ENCODE measurements around the gene CPT1C. TPM values are rescaled to one million over a fixed set of nuclear protein-coding genes. Genes with fewer than 3 reads are reported as not detected.

The CPT1C gene
- total and polyA plus RNA-seq, 2 donors (not counting 1 experiment from before 2014, with no cell fraction given) = 0.30 to 1.7 TPM

DNA sequence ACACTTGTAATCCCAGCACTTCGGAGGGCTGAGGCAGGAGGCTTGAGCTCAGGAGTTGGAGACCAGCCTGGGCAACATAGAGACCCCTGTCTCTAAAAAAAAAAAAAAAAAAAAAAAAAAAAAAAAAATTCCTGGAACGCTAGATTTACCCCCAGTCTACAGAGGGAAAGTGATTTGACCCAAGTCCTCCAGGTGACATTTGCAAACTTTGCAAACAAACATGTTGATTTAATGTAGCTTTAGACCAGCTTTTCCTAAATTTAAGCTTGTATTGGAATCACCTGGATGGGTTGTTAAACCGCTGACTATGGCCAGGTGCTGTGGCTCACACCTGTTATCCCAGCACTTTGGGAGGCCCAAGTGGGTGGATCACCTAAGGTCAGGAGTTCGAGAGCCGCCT lies 8.4 kb downstream of the CPT1C start:
- H3K27me3 Mint-ChIP-seq = peaks cover 2% of the 10 kb centered on the region
- Histone ChIP-seq H3K27me3 (replicated peaks in 1 of 4; ENCODE audit: control extremely low read depth in 1 of 4, control insufficient read depth in 3 of 4, insufficient read depth in 4 of 4, low read length in 3 of 4) (peaks cover 0 to 8% (median 0%) of the 10 kb centered on the region in 4 experiments), H3K4me2 (replicated peaks; ENCODE audit: low read depth, low read length, poor library complexity, severe bottlenecking) (no peak overlapping the region), H3K36me3 (replicated peaks in 1 of 2; ENCODE audit: control extremely low read depth in 1 of 2, control insufficient read depth in 1 of 2, extremely low read depth in 1 of 2, insufficient read depth in 2 of 2, low read length in 1 of 2) (no peaks in the 10 kb centered on the region), H2AFZ (ENCODE audit: insufficient read depth, low read depth, low read length, poor library complexity, severe bottlenecking) (no peak overlapping the region), H3K4me3 (ENCODE audit: control extremely low read depth in 1 of 5, extremely low read depth in 1 of 5, insufficient read depth in 1 of 5, low read depth in 2 of 5, low read length in 4 of 5) (no peak overlapping the region), H3K9me3 (ENCODE audit: control extremely low read depth in 1 of 3, control insufficient read depth in 2 of 3, insufficient read depth in 1 of 3, low read length in 2 of 3) (no peaks in the 10 kb centered on the region), H4K20me1 (ENCODE audit: control insufficient read depth, insufficient read depth, low read length, poor library complexity, severe bottlenecking) (no peaks in the 10 kb centered on the region), H3K4me1 (ENCODE audit: control insufficient read depth in 2 of 2, insufficient read depth in 2 of 2, low read length in 2 of 2) (no peaks in the 10 kb centered on the region), H3K27ac (ENCODE audit: low read length in 2 of 2) (no peak overlapping the region), H3K9ac (ENCODE audit: low read length) (no peak overlapping the region), H3K79me2 (ENCODE audit: control insufficient read depth, insufficient read depth, low read length) (no peaks in the 10 kb centered on the region)
- no peak for TF ChIP-seq EZH2 (IDR thresholded peaks at IDR 0.05; ENCODE audit: borderline replicate concordance, insufficient read depth, low read depth, low read length, poor library complexity, severe bottlenecking)
- TF ChIP-seq, protein P1, sequence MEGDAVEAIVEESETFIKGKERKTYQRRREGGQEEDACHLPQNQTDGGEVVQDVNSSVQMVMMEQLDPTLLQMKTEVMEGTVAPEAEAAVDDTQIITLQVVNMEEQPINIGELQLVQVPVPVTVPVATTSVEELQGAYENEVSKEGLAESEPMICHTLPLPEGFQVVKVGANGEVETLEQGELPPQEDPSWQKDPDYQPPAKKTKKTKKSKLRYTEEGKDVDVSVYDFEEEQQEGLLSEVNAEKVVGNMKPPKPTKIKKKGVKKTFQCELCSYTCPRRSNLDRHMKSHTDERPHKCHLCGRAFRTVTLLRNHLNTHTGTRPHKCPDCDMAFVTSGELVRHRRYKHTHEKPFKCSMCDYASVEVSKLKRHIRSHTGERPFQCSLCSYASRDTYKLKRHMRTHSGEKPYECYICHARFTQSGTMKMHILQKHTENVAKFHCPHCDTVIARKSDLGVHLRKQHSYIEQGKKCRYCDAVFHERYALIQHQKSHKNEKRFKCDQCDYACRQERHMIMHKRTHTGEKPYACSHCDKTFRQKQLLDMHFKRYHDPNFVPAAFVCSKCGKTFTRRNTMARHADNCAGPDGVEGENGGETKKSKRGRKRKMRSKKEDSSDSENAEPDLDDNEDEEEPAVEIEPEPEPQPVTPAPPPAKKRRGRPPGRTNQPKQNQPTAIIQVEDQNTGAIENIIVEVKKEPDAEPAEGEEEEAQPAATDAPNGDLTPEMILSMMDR (IDR thresholded peaks at IDR 0.05) = no peak
- no peaks in the 10 kb centered on the region for H3K9me3 Mint-ChIP-seq (ENCODE audit: insufficient read depth)
- no peak for DNase-seq
- no peak overlapping the region for H3K27ac Mint-ChIP-seq
- no peak overlapping the region for H3K4me3 Mint-ChIP-seq
- intact Hi-C loops (cut with micrococcal nuclease) = no loop called here
- H3K4me1 Mint-ChIP-seq = no peaks in the 10 kb centered on the region
- ChIA-PET POLR2A (interaction anchor here (0.6 to 1.1 kb wide), 3 partner anchors 14 to 178 kb away, joined by 3 to 6 read pairs (median 5); partner anchors contain the start of gene AKT1S1), CTCF (interaction anchor here (0.6 to 1.3 kb wide), 2 partner anchors 168 to 193 kb away, joined by 3 to 4 read pairs; partner anchors contain the start of gene PNKP)
- WGBS (ENCODE audit: insufficient coverage) = 93% methylated on average over 4 of the region's 5 CpGs
- no peak for ATAC-seq (ENCODE audit: low read depth)

DNA sequence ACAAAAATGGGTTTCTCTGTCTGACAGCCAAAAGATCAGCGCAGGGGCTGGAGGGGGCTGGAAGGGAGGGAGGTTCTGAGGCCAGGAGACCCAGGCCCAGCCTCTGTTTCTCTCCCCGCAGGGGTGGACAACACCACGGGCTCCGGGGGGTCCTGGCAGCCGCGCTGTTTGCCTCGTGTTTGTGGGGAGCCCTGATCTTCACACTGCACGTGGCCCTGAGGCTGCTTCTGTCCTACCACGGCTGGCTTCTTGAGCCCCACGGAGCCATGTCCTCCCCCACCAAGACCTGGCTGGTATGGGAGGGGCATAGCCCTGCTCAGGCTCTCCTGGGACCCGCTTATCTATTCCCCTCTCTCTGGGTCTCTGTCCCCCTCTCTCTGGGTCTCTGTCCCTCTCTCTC lies 9.6 kb downstream of the CPT1C start:
- no peak overlapping the region for H3K4me3 ChIP-seq (ENCODE audit: control extremely low read depth in 1 of 5, extremely low read depth in 1 of 5, insufficient read depth in 1 of 5, low read depth in 2 of 5, low read length in 4 of 5)
- H3K4me2 ChIP-seq (replicated peaks; ENCODE audit: low read depth, low read length, poor library complexity, severe bottlenecking) = no peak overlapping the region
- Mint-ChIP-seq H3K4me1 (no peaks in the 10 kb centered on the region), H3K27me3 (peaks cover 2% of the 10 kb centered on the region), H3K27ac (no peak overlapping the region), H3K9me3 (ENCODE audit: insufficient read depth) (no peaks in the 10 kb centered on the region), H3K4me3 (no peak overlapping the region)
- CTCF ChIA-PET = no interaction called here
- no peaks in the 10 kb centered on the region for H3K4me1 ChIP-seq (ENCODE audit: control insufficient read depth in 2 of 2, insufficient read depth in 2 of 2, low read length in 2 of 2)
- H3K27ac ChIP-seq (ENCODE audit: low read length in 2 of 2) = no peak overlapping the region
- no peak for DNase-seq
- H3K79me2 ChIP-seq (ENCODE audit: control insufficient read depth, insufficient read depth, low read length) = no peaks in the 10 kb centered on the region
- TF ChIP-seq, protein P1 (IDR thresholded peaks at IDR 0.05) = no peak
- no peak for TF ChIP-seq EZH2 (IDR thresholded peaks at IDR 0.05; ENCODE audit: borderline replicate concordance, insufficient read depth, low read depth, low read length, poor library complexity, severe bottlenecking)
- H3K9ac ChIP-seq (ENCODE audit: low read length) = no peak overlapping the region
- POLR2A ChIA-PET = interaction anchor here (0.6 to 1.1 kb wide), 2 partner anchors 9 to 12 kb away, joined by 3 to 4 read pairs; no protein-coding TSS in a partner anchor
- no peak for ATAC-seq (ENCODE audit: low read depth)
- intact Hi-C loops (cut with micrococcal nuclease) = no loop called here
- H3K9me3 ChIP-seq (ENCODE audit: control extremely low read depth in 1 of 3, control insufficient read depth in 2 of 3, insufficient read depth in 1 of 3, low read length in 2 of 3) = no peaks in the 10 kb centered on the region
- no peaks in the 10 kb centered on the region for H4K20me1 ChIP-seq (ENCODE audit: control insufficient read depth, insufficient read depth, low read length, poor library complexity, severe bottlenecking)
- H2AFZ ChIP-seq (ENCODE audit: insufficient read depth, low read depth, low read length, poor library complexity, severe bottlenecking) = no peak overlapping the region
- peaks cover 0 to 8% (median 0%) of the 10 kb centered on the region in 4 experiments for H3K27me3 ChIP-seq (replicated peaks in 1 of 4; ENCODE audit: control extremely low read depth in 1 of 4, control insufficient read depth in 3 of 4, insufficient read depth in 4 of 4, low read length in 3 of 4)
- WGBS (ENCODE audit: insufficient coverage) = 85% methylated on average over 8 of the region's 11 CpGs
- H3K36me3 ChIP-seq (replicated peaks in 1 of 2; ENCODE audit: control extremely low read depth in 1 of 2, control insufficient read depth in 1 of 2, extremely low read depth in 1 of 2, insufficient read depth in 2 of 2, low read length in 1 of 2) = no peaks in the 10 kb centered on the region
